ENCODE measurements around the gene STK33.

The STK33 gene

GRCh38 chr11:8605971-8606563 lies 12.0 kb upstream of the STK33 start:
- no peaks in the 10 kb centered on the region for H3K79me2 ChIP-seq (ENCODE audit: insufficient read depth, low read length)
- no peaks in the 10 kb centered on the region for H4K20me1 ChIP-seq (ENCODE audit: insufficient read depth, low read length)
- no peaks in the 10 kb centered on the region for H3K9me3 ChIP-seq (ENCODE audit: low read length)
- H3F3A ChIP-seq (ENCODE audit: insufficient read depth, low read length), result no peaks in the 10 kb centered on the region
- H3K4me3 ChIP-seq (ENCODE audit: low read depth, low read length, poor library complexity, severe bottlenecking), result no peak overlapping the region
- H3K9ac ChIP-seq (ENCODE audit: low read length), result no peak overlapping the region
- H3K9me2 ChIP-seq (ENCODE audit: low read depth, low read length), result no peaks in the 10 kb centered on the region
- H3K27ac ChIP-seq (ENCODE audit: low read depth, low read length, poor library complexity, severe bottlenecking), result no peak overlapping the region
- H3K4me1 ChIP-seq (ENCODE audit: insufficient read depth, low read length, severe bottlenecking), result no peaks in the 10 kb centered on the region
- H3K36me3 ChIP-seq (ENCODE audit: insufficient read depth, low read length), result no peaks in the 10 kb centered on the region
- no peak overlapping the region for H3K4me2 ChIP-seq (ENCODE audit: low read length)
- no peak for TF ChIP-seq CTCF (IDR thresholded peaks at IDR 0.05; ENCODE audit: low read length)
- no peak for TF ChIP-seq EZH2 (IDR thresholded peaks at IDR 0.05; ENCODE audit: borderline replicate concordance, low read length)
- H2AFZ ChIP-seq (ENCODE audit: low read length), result no peak overlapping the region
- no peaks in the 10 kb centered on the region for H3K27me3 ChIP-seq (ENCODE audit: insufficient read depth, low read length)

- TF ChIP-seq CTCF (IDR thresholded peaks at IDR 0.05; ENCODE audit: low read length) (peak; percentile 88), EZH2 (IDR thresholded peaks at IDR 0.05; ENCODE audit: borderline replicate concordance, low read length) (no peak)
- H2AFZ ChIP-seq (ENCODE audit: low read length), result no peak overlapping the region
Measured at GRCh38 chr11:8604078-8604723, 10.2 kb upstream of the STK33 start.

GRCh38 chr11:8603696-8604077 lies 9.7 kb upstream of the STK33 start:
- Histone ChIP-seq H3K9me3 (ENCODE audit: low read length) (no peaks in the 10 kb centered on the region), H3K4me3 (ENCODE audit: low read depth, low read length, poor library complexity, severe bottlenecking) (no peak overlapping the region), H4K20me1 (ENCODE audit: insufficient read depth, low read length) (no peaks in the 10 kb centered on the region), H3K4me2 (ENCODE audit: low read length) (no peak overlapping the region), H3K27me3 (ENCODE audit: insufficient read depth, low read length) (no peaks in the 10 kb centered on the region), H3K4me1 (ENCODE audit: insufficient read depth, low read length, severe bottlenecking) (no peaks in the 10 kb centered on the region), H3K27ac (ENCODE audit: low read depth, low read length, poor library complexity, severe bottlenecking) (no peak overlapping the region), H3F3A (ENCODE audit: insufficient read depth, low read length) (no peaks in the 10 kb centered on the region), H2AFZ (ENCODE audit: low read length) (no peak overlapping the region), H3K9me2 (ENCODE audit: low read depth, low read length) (no peaks in the 10 kb centered on the region), H3K79me2 (ENCODE audit: insufficient read depth, low read length) (no peaks in the 10 kb centered on the region), H3K36me3 (ENCODE audit: insufficient read depth, low read length) (no peaks in the 10 kb centered on the region), H3K9ac (ENCODE audit: low read length) (no peak overlapping the region)
- TF ChIP-seq CTCF (IDR thresholded peaks at IDR 0.05; ENCODE audit: low read length) (no peak), EZH2 (IDR thresholded peaks at IDR 0.05; ENCODE audit: borderline replicate concordance, low read length) (no peak)

More at GRCh38 chr11:8604078-8604723, 10.2 kb upstream of the STK33 start:
- Histone ChIP-seq H3K9me2 (ENCODE audit: low read depth, low read length) (no peaks in the 10 kb centered on the region), H3K4me3 (ENCODE audit: low read depth, low read length, poor library complexity, severe bottlenecking) (no peak overlapping the region), H3K27me3 (ENCODE audit: insufficient read depth, low read length) (no peaks in the 10 kb centered on the region), H3K36me3 (ENCODE audit: insufficient read depth, low read length) (no peaks in the 10 kb centered on the region), H3K4me1 (ENCODE audit: insufficient read depth, low read length, severe bottlenecking) (no peaks in the 10 kb centered on the region), H3K4me2 (ENCODE audit: low read length) (no peak overlapping the region), H3K9ac (ENCODE audit: low read length) (no peak overlapping the region), H3K9me3 (ENCODE audit: low read length) (no peaks in the 10 kb centered on the region), H3F3A (ENCODE audit: insufficient read depth, low read length) (no peaks in the 10 kb centered on the region), H4K20me1 (ENCODE audit: insufficient read depth, low read length) (no peaks in the 10 kb centered on the region), H3K79me2 (ENCODE audit: insufficient read depth, low read length) (no peaks in the 10 kb centered on the region), H3K27ac (ENCODE audit: low read depth, low read length, poor library complexity, severe bottlenecking) (no peak overlapping the region)
